HepG2 (cell line): ENCODE results near the gene PPP6R2. TPM values are rescaled to one million over a fixed set of nuclear protein-coding genes. Genes with fewer than 3 reads are reported as not detected.

Source experiments
- CTCF ChIP-seq: sonication (generic); formaldehyde crosslinking; IDR thresholded peaks from 2 replicates; pipeline ENCODE4 v1.5.0; 2020; ENCODE audit warnings: mild to moderate bottlenecking, missing genetic modification reagents, moderate library complexity
- ELF4 ChIP-seq: sonication (generic); formaldehyde crosslinking; IDR thresholded peaks from 2 replicates; pipeline ENCODE4 v1.5.0; 2020; ENCODE audit warnings: missing genetic modification reagents, mild to moderate bottlenecking, moderate library complexity, borderline replicate concordance
- HOMEZ ChIP-seq: IDR thresholded peaks from 2 replicates; pipeline ENCODE4 v1.6.1; 2016; ENCODE audit warnings: low read depth
- SP5 ChIP-seq: IDR thresholded peaks from 2 replicates; pipeline ENCODE4 v1.6.1; 2016; ENCODE audit warnings: low read depth, borderline replicate concordance
- ZBTB40 ChIP-seq, 2 experiments: fragments of 450-650 bp in 1 of 2; sonication (generic) in 1 of 2; formaldehyde crosslinking in 1 of 2; IDR thresholded peaks; 2 replicates each; pipeline versions ENCODE4 v1.6.1 to v1.8.0; 2016 to 2022; ENCODE audit warnings: antibody characterized with exemption in 1 of 2, mild to moderate bottlenecking in 1 of 2, missing genetic modification reagents in 1 of 2
- ZNF180 ChIP-seq: sonication (generic); formaldehyde crosslinking; IDR thresholded peaks from 2 replicates; pipeline ENCODE4 v1.4.0; 2020; ENCODE audit warnings: low read depth, missing genetic modification reagents, borderline replicate concordance
- ZNF34 ChIP-seq: sonication (generic); formaldehyde crosslinking; IDR thresholded peaks from 2 replicates; pipeline ENCODE4 v1.4.0; 2020; ENCODE audit warnings: mild to moderate bottlenecking, missing genetic modification reagents, borderline replicate concordance
- ZNF687 ChIP-seq: sonication (generic); formaldehyde crosslinking; IDR thresholded peaks from 2 replicates; pipeline ENCODE4 v1.5.1; 2020; ENCODE audit warnings: mild to moderate bottlenecking, missing genetic modification reagents, moderate library complexity
- polyA plus RNA-seq, 8 experiments: library from polyadenylated mRNA; depleted of rRNA in 3 of 8; stranded (reverse) in 7 of 8; unstranded in 1 of 8; fragments of >200 nt; fragmentation: Illumina TruSeq in 4 of 8; extraction: Trizol in 4 of 8; gene quantifications; 2 replicates each; pipeline versions ENCODE4 v1.2.1 to v1.2.3, GENCODE V29; 2011 to 2016; ENCODE audit warnings: low read depth in 4 of 8, missing spikeins in 1 of 8, mixed read lengths in 1 of 8; ENCODE audit not compliant: insufficient read depth in 1 of 8
- total RNA-seq, 5 experiments: library from RNA; depleted of rRNA; stranded (reverse); fragments of >200 nt; fragmentation: Illumina TruSeq; extraction: Trizol; gene quantifications; 2 replicates each; pipeline ENCODE4 v1.2.3, GENCODE V29; 2016; ENCODE audit warnings: low read depth in 1 of 5

PPP6R2 gene
- total and polyA plus RNA-seq, 2 of the 13 experiments (the other 11 are each of a cell fraction or from before 2014, with no cell fraction given): 55.0 to 102 TPM

- TF ChIP-seq ZBTB40 (IDR thresholded peaks at IDR 0.05) (no peak), ZBTB40 (CRISPR knock-in tag; IDR thresholded peaks at IDR 0.05) (0 out of 2 replicates have a peak, but pooled peaks have one; percentile 4), ELF4 (no peak), HOMEZ (CRISPR knock-in tag) (0 out of 2 replicates have a peak, but pooled peaks have one; percentile 18), CTCF (CRISPR knock-in tag) (peak; percentile 68), SP5 (CRISPR knock-in tag) (no peak), ZNF34 (no peak), ZNF180 (CRISPR knock-in tag) (no peak), ZNF687 (CRISPR knock-in tag) (peak; percentile 51; the same call in 1 of the 2 replicates)
Measured at GRCh38 chr22:50310031-50310722, 33.0 kb upstream of the PPP6R2 start (continued).
